T-helper 1 cell (primary cell): ENCODE results near the gene PRDM16.

Experiments
- DNase-seq, 5 donors: peaks; one replicate each; pipeline ENCODE4 v3.0.0-alpha.2; 2012 to 2020

Gene PRDM16

GRCh38 chr1:3457910-3458883, 389.2 kb downstream of the PRDM16 start:
- DNase-seq: no peak

DNA sequence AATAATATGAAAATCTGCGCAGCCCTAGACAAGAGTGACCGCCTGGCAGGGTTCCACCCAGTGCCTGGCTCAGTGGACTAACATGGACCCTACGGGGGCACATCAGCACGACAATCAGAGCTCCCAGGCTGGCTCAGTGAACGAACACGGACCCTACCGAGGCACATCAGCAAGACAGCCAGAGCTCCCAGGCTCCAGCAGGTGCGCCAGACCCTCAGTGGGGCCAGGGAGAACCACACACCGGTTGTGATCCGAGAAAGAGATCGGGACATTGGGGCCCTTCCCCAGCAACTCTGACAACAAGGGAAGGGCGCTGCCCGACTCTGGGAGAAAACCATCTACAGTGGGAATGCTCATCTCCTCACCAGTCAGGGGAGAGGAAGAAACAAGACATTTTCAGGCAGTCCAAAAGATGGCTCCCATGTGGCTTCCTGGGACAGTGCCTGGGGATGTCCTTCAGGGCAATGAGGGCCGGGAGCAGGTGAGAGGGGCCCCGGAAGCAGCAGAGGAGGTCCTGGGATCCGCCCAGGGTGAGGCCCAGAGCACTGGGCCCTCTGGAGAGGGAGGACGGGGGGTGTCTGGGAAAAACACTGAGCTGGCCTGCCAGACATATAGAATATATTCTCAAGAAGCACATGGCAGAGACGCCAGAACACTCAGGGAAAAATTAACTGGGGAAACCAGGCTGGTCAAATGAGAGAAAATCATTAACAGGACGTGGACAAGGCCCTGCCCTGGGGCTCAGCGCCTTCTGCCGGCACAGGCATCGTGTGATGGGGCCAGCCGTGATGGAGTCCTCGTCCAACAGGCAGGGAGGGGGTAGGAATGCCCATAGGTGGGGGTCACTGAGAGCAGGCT, 390.3 kb downstream of the PRDM16 start:
- no peak for DNase-seq

GRCh38 chr1:3459940-3460671, 391.1 kb downstream of the PRDM16 start:
- no peak for DNase-seq

- no peak for DNase-seq
Measured at GRCh38 chr1:3460672-3461131, 391.7 kb downstream of the PRDM16 start.

GRCh38 chr1:3461238-3461933, 392.4 kb downstream of the PRDM16 start:
- no peak for DNase-seq

- no peak for DNase-seq
Measured at GRCh38 chr1:3461934-3462275, 392.9 kb downstream of the PRDM16 start.

GRCh38 chr1:3462356-3463012, 393.5 kb downstream of the PRDM16 start:
- DNase-seq: no peak

DNA sequence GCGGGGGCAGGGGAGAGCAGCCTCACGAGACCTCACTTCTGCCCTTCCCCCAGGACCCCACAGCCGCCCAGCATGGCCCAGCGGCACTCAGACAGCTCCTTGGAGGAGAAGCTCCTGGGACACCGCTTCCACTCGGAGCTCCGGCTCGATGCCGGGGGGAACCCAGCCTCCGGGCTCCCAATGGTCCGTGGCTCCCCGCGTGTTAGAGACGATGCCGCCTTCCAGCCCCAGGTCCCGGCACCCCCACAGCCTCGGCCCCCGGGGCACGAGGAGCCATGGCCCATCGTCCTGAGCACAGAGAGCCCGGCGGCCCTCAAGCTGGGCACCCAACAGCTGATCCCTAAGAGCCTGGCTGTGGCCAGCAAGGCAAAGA, 394.0 kb downstream of the PRDM16 start:
- DNase-seq: no peak

- no peak for DNase-seq
Measured at GRCh38 chr1:3463408-3463863, 394.4 kb downstream of the PRDM16 start.

DNA sequence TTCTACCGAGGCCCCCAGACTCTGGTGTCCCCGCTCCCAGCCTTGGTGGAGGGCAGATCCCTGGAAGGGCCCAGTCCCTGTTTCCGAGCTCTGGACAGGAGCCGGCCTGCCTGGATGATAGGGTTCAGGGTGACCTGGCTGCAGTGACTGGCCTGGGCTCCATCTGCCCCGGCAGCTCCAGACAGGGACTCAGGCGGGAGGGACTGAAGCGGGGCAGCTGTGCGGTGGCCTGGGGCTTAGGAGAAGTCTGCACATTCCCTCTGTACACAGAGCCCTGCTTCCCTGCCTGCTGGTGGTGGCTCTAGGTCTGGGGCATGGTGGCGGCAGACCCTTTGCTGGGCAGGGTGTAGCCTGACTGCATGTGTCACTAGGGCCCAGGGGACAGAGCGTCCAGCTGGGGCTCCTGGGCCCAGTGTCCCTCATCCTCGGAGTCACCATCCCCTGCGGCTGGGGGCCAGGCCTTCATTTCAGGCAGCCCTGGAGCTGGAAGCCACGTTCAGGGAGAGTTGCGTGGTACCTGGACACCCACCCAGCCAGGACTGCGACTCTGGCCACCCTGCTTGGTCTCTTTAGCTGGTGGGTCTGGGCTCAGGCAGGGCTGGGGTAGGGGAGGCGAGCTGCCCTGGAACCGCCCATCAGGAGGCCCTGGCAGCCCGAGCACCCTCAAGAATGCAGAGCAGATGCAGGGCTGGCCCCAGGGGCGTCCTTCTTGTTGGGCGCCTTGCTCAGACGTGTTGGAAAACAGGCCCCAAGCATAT, 395.1 kb downstream of the PRDM16 start:
- no peak for DNase-seq

DNA sequence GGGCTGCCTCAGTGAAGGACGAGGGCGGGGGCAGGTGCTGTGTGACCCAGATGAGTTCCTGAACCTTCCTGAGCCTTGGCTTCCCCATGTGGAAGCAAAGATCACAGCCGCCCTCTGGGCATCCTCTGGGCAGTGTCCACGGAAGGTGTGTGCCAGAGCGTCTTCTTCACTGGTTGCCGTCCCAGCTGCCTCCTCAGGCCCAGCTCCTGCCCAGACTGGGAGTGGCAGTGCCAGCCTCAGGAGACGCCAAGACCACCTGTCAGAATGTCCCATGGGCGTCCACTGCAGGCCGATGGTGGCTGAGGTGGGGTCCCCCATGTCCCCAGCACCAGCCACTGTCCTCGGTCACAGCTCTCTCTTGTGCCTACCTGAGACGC, 395.6 kb downstream of the PRDM16 start:
- no peak for DNase-seq

- DNase-seq: no peak
Measured at GRCh38 chr1:3465091-3465934, 396.3 kb downstream of the PRDM16 start.

- DNase-seq: no peak
Measured at GRCh38 chr1:3465935-3466321, 396.9 kb downstream of the PRDM16 start.

DNA sequence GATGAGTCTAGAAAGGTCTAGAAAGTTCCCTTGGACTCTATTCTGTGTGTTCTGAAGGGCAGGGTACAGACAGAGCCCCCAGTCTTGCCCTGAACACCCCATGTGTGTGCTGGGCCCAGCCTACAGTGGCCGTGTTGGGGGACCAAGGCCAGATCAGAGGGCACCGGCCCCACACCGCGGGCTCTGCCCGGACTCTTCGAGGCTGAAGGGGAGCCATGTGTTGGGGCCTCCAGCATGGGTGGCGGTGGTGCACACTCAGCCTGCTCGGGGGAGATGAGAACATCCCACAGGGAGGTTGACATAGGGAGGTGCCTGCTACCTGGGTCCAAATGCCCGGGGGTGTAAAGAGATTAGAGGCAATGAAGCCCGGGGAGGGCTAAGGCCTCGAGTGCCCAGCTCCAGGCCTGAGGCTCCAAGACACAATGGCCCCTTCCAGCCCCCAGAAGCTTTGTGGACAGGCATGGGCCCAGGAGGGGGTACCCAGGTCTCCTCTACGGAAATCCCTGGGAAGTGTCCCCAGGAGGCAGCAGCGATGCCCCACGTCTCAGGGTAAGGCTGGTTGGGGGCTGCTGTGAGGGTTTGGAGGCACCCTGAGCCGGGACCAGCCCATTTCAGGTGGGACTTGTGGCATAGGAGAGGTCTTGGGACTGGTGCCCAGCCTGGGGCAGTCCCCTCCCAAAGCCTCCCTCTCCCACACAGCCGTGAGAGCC, 397.5 kb downstream of the PRDM16 start:
- DNase-seq: no peak

- no peak for DNase-seq
Measured at GRCh38 chr1:3467096-3468036, 398.4 kb downstream of the PRDM16 start.

- no peak for DNase-seq
Measured at GRCh38 chr1:3468236-3469103, 399.5 kb downstream of the PRDM16 start.
